AG04449 (cell line): ENCODE results near the gene C17orf50.

ENCODE experiments used
- CTCF ChIA-PET: fragments of 350-600 bp; formaldehyde crosslinking; extraction: SDS; loops from one replicate; lab custom pipeline; 2021; ENCODE audit warnings: antibody characterized with exemption; lab: Yijun Ruan, JAX
- POLR2A ChIA-PET: fragments of 400-600, 350-600 bp; formaldehyde crosslinking; extraction: SDS; loops from one replicate; lab custom pipeline; 2020; ENCODE audit warnings: antibody characterized with exemption, inconsistent platforms; lab: Yijun Ruan, JAX
- DNase-seq: peaks from one replicate; pipeline ENCODE4 v3.0.0-alpha.2; 2010; ENCODE audit warnings: low read depth, low spot score
- H3K4me3 ChIP-seq: 2 replicates; pipeline ENCODE4 v1.5.1; 2011; ENCODE audit warnings: low read depth, mild to moderate bottlenecking, control low read depth, low read length
- CTCF ChIP-seq: IDR thresholded peaks from one replicate; pipeline ENCODE4 v1.5.1; 2011; ENCODE audit warnings: mild to moderate bottlenecking, moderate library complexity, low read length, control low read depth, inconsistent platforms; ENCODE audit not compliant: insufficient read depth; ENCODE audit errors: missing control alignments

Gene C17orf50

DNA sequence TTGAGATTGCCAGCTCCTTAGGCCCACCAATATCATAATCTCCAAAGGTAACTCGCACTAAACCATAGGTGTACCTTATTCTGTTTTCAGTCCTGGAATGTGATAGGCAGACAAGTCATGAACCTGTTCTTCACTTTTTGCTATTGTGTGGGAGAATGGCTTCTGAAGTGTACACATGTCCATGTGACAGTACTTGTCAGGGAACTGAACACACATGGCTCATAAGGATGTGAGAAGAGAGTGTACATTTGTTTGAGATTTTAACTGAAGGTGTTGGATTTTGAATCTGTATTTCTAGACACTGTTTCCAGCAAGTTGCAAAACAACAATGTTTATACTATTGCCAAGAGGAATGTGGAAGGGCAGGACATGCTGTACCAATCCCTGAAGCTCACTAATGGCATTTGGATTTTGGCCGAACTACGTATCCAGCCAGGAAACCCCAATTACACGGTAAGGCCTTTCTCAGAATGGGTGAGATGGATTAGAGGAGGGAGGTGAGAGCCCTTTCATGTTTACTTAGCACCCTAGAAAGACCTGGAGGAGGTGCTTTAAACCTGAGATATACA lies 43.7 kb upstream of the C17orf50 start:
- ChIA-PET POLR2A (no interaction called here), CTCF (interaction anchor here (1.1 to 4.0 kb wide), 5 partner anchors 28 to 431 kb away, joined by 3 to 17 read pairs (median 6); no protein-coding TSS in a partner anchor)
- TF ChIP-seq CTCF, result no peak
- H3K4me3 ChIP-seq, result no peak overlapping the region
- DNase-seq, result no peak

- ChIA-PET CTCF (interaction anchor here (1.1 to 4.0 kb wide), 5 partner anchors 15 to 431 kb away, joined by 3 to 17 read pairs (median 6); partner anchors contain the start of gene RASL10B), POLR2A (no interaction called here)
- TF ChIP-seq CTCF, result no peak
- no peak for DNase-seq
- no peak overlapping the region for H3K4me3 ChIP-seq
Observed at GRCh38 chr17:35717475-35717874, 43.2 kb upstream of the C17orf50 start.

DNA sequence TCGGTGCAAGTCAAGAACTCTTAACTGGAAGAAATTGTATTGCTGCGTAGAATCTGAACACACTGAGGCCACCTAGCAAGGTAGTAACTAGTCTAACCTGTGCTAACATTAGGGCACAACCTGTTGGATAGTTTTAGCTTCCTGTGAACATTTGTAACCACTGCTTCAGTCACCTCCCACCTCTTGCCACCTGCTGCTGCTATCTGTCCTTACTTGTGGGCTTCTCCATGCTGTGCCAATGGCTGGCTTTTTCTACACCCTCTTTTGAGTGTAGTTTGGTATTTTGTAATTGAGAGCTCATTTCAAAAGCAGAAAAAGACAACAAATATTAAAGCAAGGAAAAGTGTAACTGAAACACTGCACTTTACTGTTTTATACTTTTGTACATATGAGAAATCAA lies 37.0 kb upstream of the C17orf50 start:
- no peak for DNase-seq
- POLR2A ChIA-PET, result no interaction called here
- TF ChIP-seq CTCF, result no peak
- CTCF ChIA-PET, result interaction anchor here (0.9 to 1.4 kb wide), 3 partner anchors 8 to 110 kb away, joined by 4 read pairs; no protein-coding TSS in a partner anchor
- H3K4me3 ChIP-seq, result no peak overlapping the region

GRCh38 chr17:35725058-35725457 lies 35.6 kb upstream of the C17orf50 start:
- ChIA-PET POLR2A (no interaction called here), CTCF (interaction anchor here (4.4 kb wide), 1 partner anchor 23 kb away, joined by 22 read pairs; no protein-coding TSS in a partner anchor)
- no peak for DNase-seq
- no peak for TF ChIP-seq CTCF
- no peak overlapping the region for H3K4me3 ChIP-seq

DNA sequence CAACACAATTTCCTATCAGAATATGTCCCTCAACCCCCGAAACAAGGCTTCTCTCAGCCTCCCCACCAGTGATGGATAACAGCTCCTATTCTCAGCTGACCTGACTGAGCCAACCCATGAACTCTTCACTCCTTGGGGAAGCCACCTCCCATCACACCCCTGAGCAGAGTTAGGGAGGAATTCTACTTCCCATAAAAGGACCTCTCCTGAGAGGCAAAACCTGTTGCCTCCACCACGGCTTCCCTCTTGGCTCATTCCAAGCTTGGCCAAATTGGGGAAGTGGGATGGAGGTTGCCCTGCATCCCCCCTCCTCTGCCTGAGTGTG lies 34.9 kb upstream of the C17orf50 start:
- DNase-seq, result no peak
- TF ChIP-seq CTCF, result no peak
- POLR2A ChIA-PET, result interaction anchor here (2.1 kb wide), 1 partner anchor 12 kb away, joined by 7 read pairs; no protein-coding TSS in a partner anchor
- CTCF ChIA-PET, result interaction anchor here (1.6 to 4.4 kb wide), 3 partner anchors 22 to 113 kb away, joined by 4 to 22 read pairs (median 14); no protein-coding TSS in a partner anchor
- no peak overlapping the region for H3K4me3 ChIP-seq

DNA sequence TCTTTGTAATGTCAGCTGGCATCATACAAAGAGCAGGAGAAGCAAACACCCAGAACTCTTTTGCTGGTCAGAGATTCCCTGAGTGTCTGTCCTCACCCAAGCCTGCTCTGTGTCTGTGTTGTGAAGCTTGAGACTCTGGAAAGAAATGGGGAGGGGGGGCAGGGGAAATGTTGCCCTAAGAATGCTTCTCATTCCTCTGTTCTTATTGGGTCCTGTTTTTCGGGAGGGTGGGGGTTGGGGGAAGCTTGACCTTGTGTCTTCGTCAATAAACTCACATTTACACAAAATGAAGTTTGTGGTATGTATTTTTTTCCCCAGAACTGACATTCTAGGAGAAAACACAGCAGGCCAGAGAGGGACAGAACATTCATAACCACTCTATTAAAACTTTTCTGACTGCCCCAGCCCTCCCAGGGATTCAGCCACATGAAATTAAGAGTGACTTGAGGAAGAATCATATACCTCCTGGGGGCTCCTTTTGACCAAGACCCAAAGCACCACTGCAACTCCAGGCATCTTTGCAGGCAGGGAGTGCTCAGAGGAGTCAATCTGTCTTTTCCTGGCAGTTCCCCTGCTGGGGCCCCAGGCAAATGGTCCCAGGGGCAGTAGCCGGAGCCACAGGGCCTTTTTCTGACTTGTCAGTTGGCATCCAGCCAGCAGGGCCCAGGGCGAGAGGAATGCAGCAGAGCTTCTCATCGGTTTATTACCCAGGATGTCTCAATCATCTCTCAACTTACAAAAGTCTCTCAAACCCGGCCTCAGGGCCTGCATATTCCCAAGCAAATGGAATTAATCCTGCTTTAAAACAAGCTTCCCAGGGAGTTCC lies 34.3 kb upstream of the C17orf50 start:
- POLR2A ChIA-PET, result interaction anchor here (1.0 to 2.1 kb wide), 3 partner anchors 13 to 82 kb away, joined by 3 to 7 read pairs (median 3); partner anchors contain the start of gene TAF15
- CTCF ChIA-PET, result interaction anchor here (0.8 to 4.4 kb wide), 5 partner anchors 22 to 113 kb away, joined by 3 to 22 read pairs (median 4); no protein-coding TSS in a partner anchor
- DNase-seq, result peak; percentile 85
- no peak for TF ChIP-seq CTCF
- H3K4me3 ChIP-seq, result no peak overlapping the region
